Adrenal gland (tissue), 12 donors: ENCODE results near the gene IL16. TPM values are rescaled to one million over a fixed set of nuclear protein-coding genes. Genes with fewer than 3 reads are reported as not detected.
A peak's percentile ranks its signal among the peaks of the same experiment; 100 is the strongest.

Experiments used
- DNase-seq, 7 donors: peaks; one replicate each; pipeline ENCODE4 v3.0.0-alpha.2; 2019 to 2020
- H3K27ac ChIP-seq, 5 donors: fragments of 200-600 bp; sonication (generic) in 4 of 5; 1 replicate in 3 of 5; 2 replicates in 2 of 5; pipeline versions ENCODE4 v1.5.1 to v1.8.0; 2016 to 2020; ENCODE audit warnings: mild to moderate bottlenecking in 1 of 5
- H3K27me3 ChIP-seq: fragments of 200-600 bp; 2 replicates; pipeline ENCODE4 v1.8.0; 2021
- H3K36me3 ChIP-seq, 2 donors: fragments of 200-600 bp; replicated peaks in 1 of 2; 1 replicate in 1 of 2; 2 replicates in 1 of 2; pipeline versions ENCODE4 v1.5.1 to v1.8.0; 2018 to 2022
- H3K4me1 ChIP-seq, 2 donors: fragments of 200-600 bp; replicated peaks in 1 of 2; 1 replicate in 1 of 2; 2 replicates in 1 of 2; pipeline versions ENCODE4 v1.5.1 to v1.8.0; 2018 to 2021
- H3K4me3 ChIP-seq, 4 donors: fragments of 200-600 bp; sonication (generic) in 3 of 4; one replicate each; pipeline ENCODE4 v1.5.1; 2016 to 2018
- H3K9me3 ChIP-seq, 3 donors: fragments of 200-600 bp; sonication (generic) in 1 of 3; replicated peaks in 1 of 3; 1 replicate in 2 of 3; 2 replicates in 1 of 3; pipeline versions ENCODE4 v1.5.1 to v1.8.0; 2016 to 2021
- POLR2A ChIP-seq, 2 donors: fragments of 450-650 bp; IDR thresholded peaks; one replicate each; pipeline ENCODE4 v1.6.1; 2017; ENCODE audit warnings: antibody characterized with exemption in 2 of 2, mild to moderate bottlenecking in 2 of 2, moderate library complexity in 1 of 2
- WGBS, 4 donors: extraction: QIAGEN DNeasy Blood & Tissue Kit in 2 of 4; methylation state at CpG; one replicate each; pipeline versions ENCODE4 v1.1.5 to v1.1.7; 2013 to 2017; 5-methylcytosine and 5-hydroxymethylcytosine counted together
- intact Hi-C, 2 donors: fragments of 100-400 bp; cut with DNase I; formaldehyde crosslinking; loops; one replicate each; pipeline versions ENCODE4 v1.14.1 to v1.15.0; 2022 to 2023
- polyA plus RNA-seq, 3 donors: library from polyadenylated mRNA; stranded (reverse); fragments of 200-250 nt in 2 of 3; fragments of 350-450 nt in 1 of 3; fragmentation: Illumina TruSeq in 1 of 3; extraction: RNeasy Lipid Tissue Mini Kit (QIAGEN cat#74804) in 1 of 3; gene quantifications; one replicate each; pipeline ENCODE4 v1.2.3, GENCODE V29; 2013 to 2014
- total RNA-seq, 9 donors: library from RNA; depleted of rRNA in 4 of 9; stranded (reverse); fragments of >200 nt in 4 of 9; fragments of 120-200 nt in 1 of 9; fragmentation: NEBNext Ultra II Directional in 1 of 9; extraction: Animal tissue kit (Norgen Biotek cat#: 25700) in 1 of 9; gene quantifications; one replicate each; pipeline versions ENCODE4 v1.1.0 to v1.2.4, GENCODE V29; 2013 to 2023
- TF ChIP-seq, protein P1 (sequence below), 6 experiments: fragments of 450-650 bp in 4 of 6; fragments of 200-600 bp in 2 of 6; sonication (generic) in 1 of 6; IDR thresholded peaks; 1 replicate in 5 of 6; 2 replicates in 1 of 6; pipeline versions ENCODE4 v1.5.1 to v1.8.0; 2016 to 2021; ENCODE audit warnings: antibody characterized with exemption in 6 of 6, mild to moderate bottlenecking in 2 of 6, moderate library complexity in 1 of 6
- donor health status: healthy with polysubstance abuse.
- donor health status: Bipolar disorder and iron deficiency.
- donor health status: DM: yes; HTN: yes; CAD: no.
- donor health status: DM: no; HTN: no; CAD: no.
- donor health status: DM: no; HTN: no; CAD: no.
- donor health status: DM: yes; HTN: yes; CAD: no.

Gene IL16
- total and polyA plus RNA-seq, 12 donors: 2.2 to 16.0 (median 6.3) TPM

- DNase-seq: no peak
- intact Hi-C loops: no loop called here
- Histone ChIP-seq H3K27me3 (peaks cover 13% of the 10 kb centered on the region), H3K36me3 (no peaks in the 10 kb centered on the region), H3K4me1 (peaks cover 0 to 6% of the 10 kb centered on the region in 2 donors), H3K27ac (no peak overlapping the region), H3K4me3 (no peak overlapping the region), H3K9me3 (no peaks in the 10 kb centered on the region)
- TF ChIP-seq, protein P1, sequence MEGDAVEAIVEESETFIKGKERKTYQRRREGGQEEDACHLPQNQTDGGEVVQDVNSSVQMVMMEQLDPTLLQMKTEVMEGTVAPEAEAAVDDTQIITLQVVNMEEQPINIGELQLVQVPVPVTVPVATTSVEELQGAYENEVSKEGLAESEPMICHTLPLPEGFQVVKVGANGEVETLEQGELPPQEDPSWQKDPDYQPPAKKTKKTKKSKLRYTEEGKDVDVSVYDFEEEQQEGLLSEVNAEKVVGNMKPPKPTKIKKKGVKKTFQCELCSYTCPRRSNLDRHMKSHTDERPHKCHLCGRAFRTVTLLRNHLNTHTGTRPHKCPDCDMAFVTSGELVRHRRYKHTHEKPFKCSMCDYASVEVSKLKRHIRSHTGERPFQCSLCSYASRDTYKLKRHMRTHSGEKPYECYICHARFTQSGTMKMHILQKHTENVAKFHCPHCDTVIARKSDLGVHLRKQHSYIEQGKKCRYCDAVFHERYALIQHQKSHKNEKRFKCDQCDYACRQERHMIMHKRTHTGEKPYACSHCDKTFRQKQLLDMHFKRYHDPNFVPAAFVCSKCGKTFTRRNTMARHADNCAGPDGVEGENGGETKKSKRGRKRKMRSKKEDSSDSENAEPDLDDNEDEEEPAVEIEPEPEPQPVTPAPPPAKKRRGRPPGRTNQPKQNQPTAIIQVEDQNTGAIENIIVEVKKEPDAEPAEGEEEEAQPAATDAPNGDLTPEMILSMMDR (IDR thresholded peaks at IDR 0.05): no peak
- TF ChIP-seq POLR2A (IDR thresholded peaks at IDR 0.05): no peak
Measured at GRCh38 chr15:81255958-81256320, 59.3 kb downstream of the IL16 start.

GRCh38 chr15:81256916-81257315, 60.2 kb downstream of the IL16 start:
- TF ChIP-seq POLR2A (IDR thresholded peaks at IDR 0.05): no peak
- TF ChIP-seq, protein P1 (IDR thresholded peaks at IDR 0.05): peak in 5 of 6 experiments; percentile 15 to 46 (median 32)
- Histone ChIP-seq H3K27me3 (peaks cover 13% of the 10 kb centered on the region), H3K36me3 (no peaks in the 10 kb centered on the region), H3K27ac (no peak overlapping the region), H3K4me3 (no peak overlapping the region), H3K9me3 (no peaks in the 10 kb centered on the region), H3K4me1 (peaks cover 0 to 6% of the 10 kb centered on the region in 2 donors)
- no peak for DNase-seq
- 24 to 49% (median 34%) methylated on average over 1 of the region's 1 CpG for WGBS, 4 donors
- intact Hi-C loops: no loop called here

GRCh38 chr15:81257435-81257834, 60.8 kb downstream of the IL16 start:
- H3K9me3 ChIP-seq: no peaks in the 10 kb centered on the region
- H3K36me3 ChIP-seq: no peaks in the 10 kb centered on the region
- TF ChIP-seq POLR2A (IDR thresholded peaks at IDR 0.05): no peak
- TF ChIP-seq, protein P1 (IDR thresholded peaks at IDR 0.05): no peak
- intact Hi-C loops: no loop called here
- 32 to 54% (median 50%) methylated on average over 2 of the region's 2 CpGs for WGBS, 4 donors
- no peak for DNase-seq
- H3K27me3 ChIP-seq: peaks cover 13% of the 10 kb centered on the region
- peaks cover 0 to 6% of the 10 kb centered on the region in 2 donors for H3K4me1 ChIP-seq
- H3K4me3 ChIP-seq: no peak overlapping the region
- H3K27ac ChIP-seq: no peak overlapping the region

DNA sequence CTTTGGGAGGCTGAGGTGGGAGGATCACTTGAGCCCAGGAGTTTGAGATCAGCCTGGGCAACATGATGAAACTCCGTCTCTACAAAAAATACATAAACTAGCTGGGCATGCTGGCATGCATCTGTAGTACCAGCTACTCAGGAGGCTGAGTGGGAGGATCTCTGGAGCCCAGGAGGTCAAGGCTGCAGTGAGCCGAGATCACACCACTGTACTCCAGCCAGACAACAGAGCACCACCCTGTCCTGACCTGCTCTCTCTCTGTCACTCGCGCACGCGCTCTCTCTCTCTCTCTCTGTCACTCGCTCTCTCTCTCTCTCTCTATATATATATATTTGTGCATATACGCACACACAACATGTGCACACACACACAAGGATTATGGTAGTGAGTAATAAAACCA, 61.8 kb downstream of the IL16 start:
- H3K9me3 ChIP-seq: no peaks in the 10 kb centered on the region
- no peak for DNase-seq
- H3K4me1 ChIP-seq: peaks cover 0 to 6% of the 10 kb centered on the region in 2 donors
- TF ChIP-seq, protein P1 (IDR thresholded peaks at IDR 0.05): no peak
- no peak for TF ChIP-seq POLR2A (IDR thresholded peaks at IDR 0.05)
- intact Hi-C loops: no loop called here
- no peaks in the 10 kb centered on the region for H3K36me3 ChIP-seq
- WGBS, 4 donors: 62 to 73% (median 68%) methylated on average over 8 of the region's 8 CpGs
- no peak overlapping the region for H3K4me3 ChIP-seq
- no peak overlapping the region for H3K27ac ChIP-seq
- H3K27me3 ChIP-seq: peaks cover 13% of the 10 kb centered on the region
